HAP-1 (cell line): Measurements from ENCODE around the gene ZMYND10.

Experiments
- DNase-seq, 2 experiments: peaks; one replicate each; pipeline ENCODE4 v3.0.0-alpha.2; 2016 to 2020; ENCODE audit warnings: low spot score in 2 of 2
- H3K27me3 ChIP-seq: fragments of 250-450 bp; sonication (Bioruptor Pico); 2 replicates; pipeline ENCODE4 v1.5.1; 2020; ENCODE audit warnings: low read depth, mild to moderate bottlenecking, moderate library complexity
- H3K36me3 ChIP-seq: fragments of 250-450 bp; sonication (Bioruptor Pico); replicated peaks from 2 replicates; pipeline ENCODE4 v1.5.1; 2020; ENCODE audit warnings: mild to moderate bottlenecking
- H3K4me1 ChIP-seq: fragments of 250-450 bp; sonication (Bioruptor Pico); 2 replicates; pipeline ENCODE4 v1.5.1; 2020; ENCODE audit warnings: mild to moderate bottlenecking
- H3K4me3 ChIP-seq: fragments of 250-450 bp; sonication (Bioruptor Pico); 2 replicates; pipeline ENCODE4 v1.5.1; 2020; ENCODE audit warnings: mild to moderate bottlenecking, moderate library complexity
- H3K9me3 ChIP-seq: fragments of 250-450 bp; sonication (Bioruptor Pico); 2 replicates; pipeline ENCODE4 v1.5.1; 2020; ENCODE audit warnings: mild to moderate bottlenecking, moderate library complexity
- in situ Hi-C: fragments of 300-500 bp; cut with MboI; formaldehyde crosslinking; loops from 3 replicates; pipeline ENCODE4 v1.14.3; 2020; ENCODE audit warnings: low sequenced_read_pairs, inconsistent platforms, mixed read lengths

ZMYND10 gene

GRCh38 chr3:50304601-50305000 lies 40.9 kb downstream of the ZMYND10 start:
- Histone ChIP-seq H3K9me3 (peaks cover 21% of the 10 kb centered on the region), H3K36me3 (no peaks in the 10 kb centered on the region), H3K27me3 (no peaks in the 10 kb centered on the region), H3K4me1 (peaks cover 8% of the 10 kb centered on the region), H3K4me3 (no peak overlapping the region)
- in situ Hi-C loops: no loop called here
- DNase-seq: no peak

- in situ Hi-C loops: no loop called here
- no peaks in the 10 kb centered on the region for H3K27me3 ChIP-seq
- DNase-seq: peak in 1 of 2 experiments; percentile 71
- no peaks in the 10 kb centered on the region for H3K36me3 ChIP-seq
- H3K4me3 ChIP-seq: no peak within 1 kb of the TSS
- H3K9me3 ChIP-seq: peaks cover 14% of the 10 kb centered on the region
- H3K4me1 ChIP-seq: peaks cover 10% of the 10 kb centered on the region
Measured at GRCh38 chr3:50303013-50303815, 42.3 kb downstream of the ZMYND10 start, which contains the start of gene HYAL1. HYAL1 (minus strand) TSS chr3:50303574; CDS start chr3:50302956, 618 bp downstream.

- H3K36me3 ChIP-seq: no peaks in the 10 kb centered on the region
- no peaks in the 10 kb centered on the region for H3K27me3 ChIP-seq
- H3K4me3 ChIP-seq: no peak overlapping the region
- in situ Hi-C loops: no loop called here
- H3K4me1 ChIP-seq: peaks cover 12% of the 10 kb centered on the region
- no peak for DNase-seq
- H3K9me3 ChIP-seq: peaks cover 11% of the 10 kb centered on the region
Measured at GRCh38 chr3:50302095-50303012, 43.2 kb downstream of the ZMYND10 start.

GRCh38 chr3:50300681-50301254 lies 44.8 kb downstream of the ZMYND10 start:
- no peaks in the 10 kb centered on the region for H3K36me3 ChIP-seq
- peaks cover 12% of the 10 kb centered on the region for H3K4me1 ChIP-seq
- in situ Hi-C loops: no loop called here
- H3K9me3 ChIP-seq: no peaks in the 10 kb centered on the region
- H3K4me3 ChIP-seq: no peak overlapping the region
- no peak for DNase-seq
- no peaks in the 10 kb centered on the region for H3K27me3 ChIP-seq

- peaks cover 12% of the 10 kb centered on the region for H3K4me1 ChIP-seq
- DNase-seq: no peak
- no peaks in the 10 kb centered on the region for H3K27me3 ChIP-seq
- in situ Hi-C loops: no loop called here
- H3K36me3 ChIP-seq: no peaks in the 10 kb centered on the region
- H3K9me3 ChIP-seq: no peaks in the 10 kb centered on the region
- peak overlapping the region; percentile 75 for H3K4me3 ChIP-seq
Measured at GRCh38 chr3:50299929-50300680, 45.4 kb downstream of the ZMYND10 start.

GRCh38 chr3:50299638-50299928 lies 45.9 kb downstream of the ZMYND10 start:
- in situ Hi-C loops: no loop called here
- Histone ChIP-seq H3K27me3 (no peaks in the 10 kb centered on the region), H3K36me3 (no peaks in the 10 kb centered on the region), H3K4me3 (peak overlapping the region; percentile 75), H3K4me1 (peaks cover 12% of the 10 kb centered on the region), H3K9me3 (no peaks in the 10 kb centered on the region)
- no peak for DNase-seq

- peak; percentile 97 to 100 for DNase-seq
- Histone ChIP-seq H3K9me3 (no peaks in the 10 kb centered on the region), H3K4me3 (peak within 1 kb of the TSS; percentile 75), H3K36me3 (no peaks in the 10 kb centered on the region), H3K4me1 (peaks cover 12% of the 10 kb centered on the region), H3K27me3 (no peaks in the 10 kb centered on the region)
- in situ Hi-C loops: no loop called here
Measured at GRCh38 chr3:50298836-50299637, 46.5 kb downstream of the ZMYND10 start, which contains the start of the genes HYAL3 and NAA80. HYAL3 (minus strand) TSS chr3:50299405; CDS start chr3:50295602, 3,803 bp downstream. NAA80 (minus strand) TSS chr3:50299405; CDS start chr3:50297463, 1,942 bp downstream.

GRCh38 chr3:50297896-50298725 lies 47.4 kb downstream of the ZMYND10 start:
- H3K4me1 ChIP-seq: peaks cover 12% of the 10 kb centered on the region
- no peak for DNase-seq
- peak overlapping the region; percentile 75 for H3K4me3 ChIP-seq
- in situ Hi-C loops: no loop called here
- H3K36me3 ChIP-seq: no peaks in the 10 kb centered on the region
- H3K27me3 ChIP-seq: no peaks in the 10 kb centered on the region
- H3K9me3 ChIP-seq: no peaks in the 10 kb centered on the region

- Histone ChIP-seq H3K36me3 (no peaks in the 10 kb centered on the region), H3K9me3 (no peaks in the 10 kb centered on the region), H3K27me3 (no peaks in the 10 kb centered on the region), H3K4me1 (peaks cover 17% of the 10 kb centered on the region), H3K4me3 (no peak overlapping the region)
- no peak for DNase-seq
- in situ Hi-C loops: no loop called here
Measured at GRCh38 chr3:50297384-50297775, 48.2 kb downstream of the ZMYND10 start.

- in situ Hi-C loops: no loop called here
- H3K9me3 ChIP-seq: no peaks in the 10 kb centered on the region
- DNase-seq: no peak
- no peak overlapping the region for H3K4me3 ChIP-seq
- peaks cover under 1% of the 10 kb centered on the region; the same call in 1 of the 2 replicates for H3K36me3 ChIP-seq
- no peaks in the 10 kb centered on the region for H3K27me3 ChIP-seq
- H3K4me1 ChIP-seq: peaks cover 17% of the 10 kb centered on the region
Measured at GRCh38 chr3:50296721-50297383, 48.7 kb downstream of the ZMYND10 start.

GRCh38 chr3:50295553-50296431 lies 49.7 kb downstream of the ZMYND10 start:
- DNase-seq: no peak
- H3K4me3 ChIP-seq: no peak overlapping the region
- H3K36me3 ChIP-seq: peaks cover 4% of the 10 kb centered on the region
- in situ Hi-C loops: no loop called here
- H3K27me3 ChIP-seq: no peaks in the 10 kb centered on the region
- peaks cover 17% of the 10 kb centered on the region for H3K4me1 ChIP-seq
- H3K9me3 ChIP-seq: no peaks in the 10 kb centered on the region
